Sigmoid colon (tissue), 4 donors: ENCODE results near the gene CCDC77.

Experiments used
- EP300 ChIP-seq, 4 donors: sonication (generic); formaldehyde crosslinking; IDR thresholded peaks; one replicate each; pipeline ENCODE4 v1.6.1; 2017; ENCODE audit warnings: antibody characterized with exemption in 4 of 4
- POLR2A ChIP-seq, 2 donors: fragments of 450-650 bp; IDR thresholded peaks; one replicate each; pipeline ENCODE4 v1.6.1; 2016; ENCODE audit warnings: antibody characterized with exemption in 2 of 2, mild to moderate bottlenecking in 2 of 2, moderate library complexity in 2 of 2
- POLR2AphosphoS5 ChIP-seq, 4 donors: sonication (generic); formaldehyde crosslinking; IDR thresholded peaks; one replicate each; pipeline ENCODE4 v1.6.1; 2017; ENCODE audit warnings: antibody characterized with exemption in 4 of 4
- TF ChIP-seq, protein P1 (sequence below), 4 experiments: fragments of 450-650 bp in 3 of 4; fragments of 200-600 bp in 1 of 4; IDR thresholded peaks; one replicate each; pipeline ENCODE4 v1.5.1; 2016 to 2019; ENCODE audit warnings: antibody characterized with exemption in 4 of 4, mild to moderate bottlenecking in 3 of 4, moderate library complexity in 2 of 4

DNA sequence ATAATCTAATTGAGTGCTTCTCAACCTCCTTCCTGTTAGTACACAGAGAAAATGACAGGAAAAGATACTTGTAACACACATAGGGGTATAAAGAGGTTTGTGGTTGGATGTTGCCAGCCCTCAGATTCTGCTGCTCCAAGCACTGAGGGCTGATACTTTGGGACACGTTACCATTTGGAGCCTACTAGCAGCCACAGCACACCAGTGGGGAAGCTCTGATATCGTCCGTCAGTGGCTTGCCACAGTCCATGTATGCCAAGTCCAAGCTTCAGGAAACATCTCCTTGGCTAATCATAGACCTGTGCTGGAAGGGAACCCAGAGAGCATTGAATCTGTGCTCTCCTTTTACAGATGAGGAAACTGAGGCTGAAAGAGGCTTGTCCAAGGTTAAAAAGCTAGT, 80.6 kb downstream of the CCDC77 start:
- TF ChIP-seq POLR2A (IDR thresholded peaks at IDR 0.05) (no peak), POLR2AphosphoS5 (IDR thresholded peaks at IDR 0.05) (no peak), EP300 (IDR thresholded peaks at IDR 0.05) (no peak)
- TF ChIP-seq, protein P1, sequence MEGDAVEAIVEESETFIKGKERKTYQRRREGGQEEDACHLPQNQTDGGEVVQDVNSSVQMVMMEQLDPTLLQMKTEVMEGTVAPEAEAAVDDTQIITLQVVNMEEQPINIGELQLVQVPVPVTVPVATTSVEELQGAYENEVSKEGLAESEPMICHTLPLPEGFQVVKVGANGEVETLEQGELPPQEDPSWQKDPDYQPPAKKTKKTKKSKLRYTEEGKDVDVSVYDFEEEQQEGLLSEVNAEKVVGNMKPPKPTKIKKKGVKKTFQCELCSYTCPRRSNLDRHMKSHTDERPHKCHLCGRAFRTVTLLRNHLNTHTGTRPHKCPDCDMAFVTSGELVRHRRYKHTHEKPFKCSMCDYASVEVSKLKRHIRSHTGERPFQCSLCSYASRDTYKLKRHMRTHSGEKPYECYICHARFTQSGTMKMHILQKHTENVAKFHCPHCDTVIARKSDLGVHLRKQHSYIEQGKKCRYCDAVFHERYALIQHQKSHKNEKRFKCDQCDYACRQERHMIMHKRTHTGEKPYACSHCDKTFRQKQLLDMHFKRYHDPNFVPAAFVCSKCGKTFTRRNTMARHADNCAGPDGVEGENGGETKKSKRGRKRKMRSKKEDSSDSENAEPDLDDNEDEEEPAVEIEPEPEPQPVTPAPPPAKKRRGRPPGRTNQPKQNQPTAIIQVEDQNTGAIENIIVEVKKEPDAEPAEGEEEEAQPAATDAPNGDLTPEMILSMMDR (IDR thresholded peaks at IDR 0.05) = no peak
